Measurements from ENCODE around the gene NDUFA12. TPM values are rescaled to one million over a fixed set of nuclear protein-coding genes. Genes with fewer than 3 reads are reported as not detected.

NDUFA12 gene
- total RNA-seq, 3 donors from 2014 or later (not counting 1 experiment from before 2014, with no cell fraction given) = 67.7 to 91.5 (median 69.6) TPM

- H3K27ac ChIP-seq (ENCODE audit: low read length) = no peak overlapping the region
- WGBS (ENCODE audit: insufficient coverage) = 96% methylated on average over 6 of the region's 6 CpGs
- no peaks in the 10 kb centered on the region for H3K9me3 ChIP-seq (ENCODE audit: control insufficient read depth, insufficient read depth, low read length)
- H3K36me3 Mint-ChIP-seq = no peaks in the 10 kb centered on the region
- DNase-seq (no peak), ATAC-seq (no peak)
- no peak overlapping the region for H3K27ac Mint-ChIP-seq
- no peaks in the 10 kb centered on the region for H3K27me3 ChIP-seq (ENCODE audit: control insufficient read depth, insufficient read depth, low read length)
- H3K36me3 ChIP-seq (ENCODE audit: control insufficient read depth, insufficient read depth, low read length) = no peaks in the 10 kb centered on the region
- intact Hi-C loops (cut with micrococcal nuclease) = no loop called here
- no peak overlapping the region for H3K4me3 Mint-ChIP-seq
- no peaks in the 10 kb centered on the region for H3K4me1 ChIP-seq (ENCODE audit: control insufficient read depth, insufficient read depth, low read length)
- no peaks in the 10 kb centered on the region for H3K27me3 Mint-ChIP-seq (ENCODE audit: low read depth in 2 of 2)
- H3K4me3 ChIP-seq (ENCODE audit: low read length) = no peak overlapping the region
- no peaks in the 10 kb centered on the region for H3K9me3 Mint-ChIP-seq
- no peak for TF ChIP-seq CTCF (IDR thresholded peaks at IDR 0.05)
- H3K4me1 Mint-ChIP-seq = no peaks in the 10 kb centered on the region
Measured at GRCh38 chr12:94930216-94930654, 73.3 kb downstream of the NDUFA12 start.

GRCh38 chr12:94929780-94930179 is 73.7 kb downstream of the NDUFA12 start:
- no peak overlapping the region for H3K27ac ChIP-seq (ENCODE audit: low read length)
- H3K36me3 Mint-ChIP-seq = no peaks in the 10 kb centered on the region
- no peaks in the 10 kb centered on the region for H3K9me3 ChIP-seq (ENCODE audit: control insufficient read depth, insufficient read depth, low read length)
- H3K4me1 ChIP-seq (ENCODE audit: control insufficient read depth, insufficient read depth, low read length) = no peaks in the 10 kb centered on the region
- WGBS (ENCODE audit: insufficient coverage) = 50% methylated on average over 1 of the region's 1 CpG
- no peaks in the 10 kb centered on the region for H3K27me3 ChIP-seq (ENCODE audit: control insufficient read depth, insufficient read depth, low read length)
- no peak for ATAC-seq
- H3K9me3 Mint-ChIP-seq = no peaks in the 10 kb centered on the region
- no peak overlapping the region for H3K4me3 ChIP-seq (ENCODE audit: low read length)
- H3K4me3 Mint-ChIP-seq = no peak overlapping the region
- no peak for DNase-seq
- no peaks in the 10 kb centered on the region for H3K36me3 ChIP-seq (ENCODE audit: control insufficient read depth, insufficient read depth, low read length)
- intact Hi-C loops (cut with micrococcal nuclease) = no loop called here
- H3K4me1 Mint-ChIP-seq = no peaks in the 10 kb centered on the region
- no peak for TF ChIP-seq CTCF (IDR thresholded peaks at IDR 0.05)
- H3K27me3 Mint-ChIP-seq (ENCODE audit: low read depth in 2 of 2) = no peaks in the 10 kb centered on the region
- no peak overlapping the region for H3K27ac Mint-ChIP-seq

GRCh38 chr12:94925729-94926128 is 77.8 kb downstream of the NDUFA12 start:
- H3K4me1 ChIP-seq (ENCODE audit: control insufficient read depth, insufficient read depth, low read length) = no peaks in the 10 kb centered on the region
- H3K4me3 Mint-ChIP-seq = no peak overlapping the region
- H3K27me3 ChIP-seq (ENCODE audit: control insufficient read depth, insufficient read depth, low read length) = no peaks in the 10 kb centered on the region
- no peaks in the 10 kb centered on the region for H3K36me3 Mint-ChIP-seq
- 97% methylated on average over 5 of the region's 5 CpGs for WGBS (ENCODE audit: insufficient coverage)
- ATAC-seq = no peak
- intact Hi-C loops (cut with micrococcal nuclease) = no loop called here
- H3K4me1 Mint-ChIP-seq = no peaks in the 10 kb centered on the region
- H3K9me3 Mint-ChIP-seq = no peaks in the 10 kb centered on the region
- no peak overlapping the region for H3K27ac Mint-ChIP-seq
- no peaks in the 10 kb centered on the region for H3K9me3 ChIP-seq (ENCODE audit: control insufficient read depth, insufficient read depth, low read length)
- no peak overlapping the region for H3K27ac ChIP-seq (ENCODE audit: low read length)
- no peak for TF ChIP-seq CTCF (IDR thresholded peaks at IDR 0.05)
- no peak overlapping the region for H3K4me3 ChIP-seq (ENCODE audit: low read length)
- no peaks in the 10 kb centered on the region for H3K27me3 Mint-ChIP-seq (ENCODE audit: low read depth in 2 of 2)
- no peaks in the 10 kb centered on the region for H3K36me3 ChIP-seq (ENCODE audit: control insufficient read depth, insufficient read depth, low read length)
- DNase-seq = no peak

- H3K36me3 ChIP-seq (ENCODE audit: control insufficient read depth, insufficient read depth, low read length) = no peaks in the 10 kb centered on the region
- no peak overlapping the region for H3K27ac Mint-ChIP-seq
- ATAC-seq (no peak), DNase-seq (no peak)
- WGBS (ENCODE audit: insufficient coverage) = 98% methylated on average over 3 of the region's 4 CpGs
- H3K27me3 Mint-ChIP-seq (ENCODE audit: low read depth in 2 of 2) = no peaks in the 10 kb centered on the region
- no peak for TF ChIP-seq CTCF (IDR thresholded peaks at IDR 0.05)
- intact Hi-C loops (cut with micrococcal nuclease) = no loop called here
- no peaks in the 10 kb centered on the region for H3K9me3 ChIP-seq (ENCODE audit: control insufficient read depth, insufficient read depth, low read length)
- no peak overlapping the region for H3K4me3 Mint-ChIP-seq
- no peaks in the 10 kb centered on the region for H3K36me3 Mint-ChIP-seq
- H3K27me3 ChIP-seq (ENCODE audit: control insufficient read depth, insufficient read depth, low read length) = no peaks in the 10 kb centered on the region
- H3K4me1 ChIP-seq (ENCODE audit: control insufficient read depth, insufficient read depth, low read length) = no peaks in the 10 kb centered on the region
- H3K9me3 Mint-ChIP-seq = no peaks in the 10 kb centered on the region
- H3K4me3 ChIP-seq (ENCODE audit: low read length) = no peak overlapping the region
- H3K4me1 Mint-ChIP-seq = no peaks in the 10 kb centered on the region
- no peak overlapping the region for H3K27ac ChIP-seq (ENCODE audit: low read length)
Measured at GRCh38 chr12:94925206-94925605, 78.3 kb downstream of the NDUFA12 start.

Data from natural killer cell (primary cell).